RCC 7860 (cell line): ENCODE measurements around the gene SPARC.

Source experiments
- DNase-seq: peaks from one replicate; pipeline ENCODE4 v3.0.0-alpha.2; 2015; ENCODE audit warnings: low spot score
- FAIRE-seq: peaks from 2 replicates; lab custom pipeline; 2012; peaks lifted over from hg19 to GRCh38; lab: Jason Lieb, UNC

SPARC gene

DNA sequence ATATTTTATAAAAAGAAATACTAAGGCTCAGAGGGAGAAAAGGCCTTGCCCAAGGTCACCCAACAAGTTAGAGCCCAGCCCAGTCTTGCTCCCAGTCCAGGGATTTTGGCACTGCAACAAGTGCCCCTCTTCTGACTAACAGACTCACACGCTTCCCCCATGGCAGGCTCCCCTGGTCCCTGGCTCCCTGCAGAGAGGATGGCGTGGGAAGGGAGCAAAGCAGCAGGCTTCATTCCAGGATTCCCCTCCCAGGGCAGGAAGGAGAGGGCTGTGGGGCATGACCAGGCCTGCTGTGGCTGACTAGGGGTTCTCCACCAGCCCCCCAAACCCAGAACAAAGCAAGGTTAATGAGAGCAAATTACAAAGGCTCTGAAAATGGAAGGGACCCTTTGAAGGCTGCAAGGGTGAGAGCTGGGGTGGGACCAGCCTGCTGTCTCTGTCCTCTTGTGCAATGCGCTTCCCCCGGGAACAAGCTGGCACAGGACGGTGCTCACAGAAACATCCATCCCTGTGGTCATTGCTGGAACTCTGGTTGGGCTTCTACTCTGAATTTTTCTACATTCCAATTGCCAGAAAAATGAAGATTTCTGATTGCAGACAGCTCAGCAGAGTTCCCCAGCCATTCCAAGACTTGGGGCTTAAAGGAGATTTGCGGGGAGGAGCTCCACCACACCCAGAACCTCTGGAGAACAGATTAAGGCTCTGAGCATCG is 58.4 kb downstream of the SPARC start:
- DNase-seq (no peak), FAIRE-seq (no peak)

DNA sequence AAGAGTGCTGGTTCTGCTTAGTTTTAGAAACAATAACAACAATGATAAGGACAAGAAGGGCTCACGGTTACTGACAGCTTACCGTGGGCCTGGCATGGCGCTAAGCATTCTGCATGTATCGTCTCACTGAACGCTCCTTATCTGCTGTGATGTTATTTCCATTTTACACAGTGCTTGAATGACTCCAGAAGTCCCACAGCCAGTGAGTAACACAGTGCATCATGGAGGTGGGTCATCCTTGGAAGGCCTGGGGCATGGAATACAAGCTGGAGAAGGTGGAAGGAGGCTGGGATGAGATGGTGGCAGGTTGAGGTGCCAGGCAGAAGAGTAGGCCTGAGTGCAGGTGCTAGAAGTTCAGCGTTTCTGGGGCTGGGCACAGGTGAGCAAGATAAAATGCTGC is 59.1 kb downstream of the SPARC start:
- DNase-seq (no peak), FAIRE-seq (no peak)

DNA sequence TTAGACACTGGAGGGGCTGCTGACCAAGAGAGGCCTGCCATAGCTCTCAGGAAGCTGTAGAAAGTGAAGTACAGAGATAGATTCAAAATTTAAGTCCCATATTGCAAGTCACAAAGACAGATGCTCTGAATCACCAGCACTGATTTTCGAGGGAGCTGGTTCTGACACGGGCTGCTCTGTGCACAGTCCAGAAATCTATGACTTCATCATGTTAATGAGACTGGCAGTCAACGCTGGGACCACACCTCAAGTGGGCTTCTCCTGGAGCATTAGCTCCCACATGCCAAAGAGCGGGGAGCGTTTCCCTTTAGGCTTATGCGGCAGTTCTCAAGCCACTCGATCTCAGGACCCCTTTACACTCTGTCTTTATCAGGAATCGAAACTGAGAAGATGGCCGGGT is 61.4 kb downstream of the SPARC start:
- FAIRE-seq (no peak), DNase-seq (no peak)

DNA sequence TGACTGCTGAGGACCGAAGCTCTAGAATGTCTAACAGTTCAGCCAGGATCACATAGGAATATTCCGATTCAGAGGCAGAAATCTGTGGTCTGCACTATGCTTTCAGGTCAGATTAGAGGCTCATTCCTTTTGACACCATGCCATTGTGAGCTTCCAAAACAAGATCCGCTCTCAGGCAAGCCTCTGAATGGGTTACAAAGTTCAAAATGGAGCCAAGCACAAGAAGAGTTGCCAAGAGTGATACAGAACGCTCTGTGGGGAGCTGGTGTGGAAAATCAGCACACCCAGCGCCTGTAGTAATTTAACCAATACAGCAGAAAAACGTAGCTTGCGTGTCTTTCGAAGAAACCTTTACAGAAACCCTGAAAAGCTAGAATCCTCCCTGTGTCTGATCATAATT is 62.2 kb downstream of the SPARC start:
- FAIRE-seq (no peak), DNase-seq (no peak)

DNA sequence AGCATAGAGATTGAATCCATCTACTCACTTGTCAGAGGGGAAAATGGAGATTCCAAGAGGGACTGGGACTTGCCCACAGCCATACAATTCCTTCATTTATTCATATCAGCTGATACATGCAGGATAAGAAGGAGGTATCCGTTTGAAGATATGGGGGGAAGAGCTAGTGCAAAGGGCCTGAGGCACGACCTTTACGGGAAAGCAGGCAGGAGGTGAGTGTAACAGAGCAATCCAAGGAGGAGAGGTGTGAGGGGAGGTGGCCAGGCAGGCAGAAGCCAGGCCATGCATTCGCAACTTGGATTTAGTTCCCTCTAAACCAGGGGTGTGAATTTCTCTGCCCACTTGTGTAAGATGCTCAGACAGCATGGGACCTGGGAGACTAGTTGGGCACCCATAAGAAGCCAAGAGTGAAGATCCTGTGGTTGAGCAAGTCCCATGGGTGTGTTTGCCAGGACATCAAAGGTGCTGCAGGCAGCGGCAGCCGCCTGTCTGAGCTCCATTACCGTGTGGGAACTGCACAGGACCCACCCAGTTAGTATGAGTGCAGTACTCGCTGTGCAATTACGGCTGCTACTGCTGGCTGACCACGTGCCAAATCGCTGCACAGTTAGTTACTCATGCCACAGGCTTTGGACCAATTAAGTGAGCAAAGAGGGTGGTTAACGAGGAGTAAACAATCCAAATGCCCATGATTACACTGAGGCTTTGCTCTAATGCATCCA is 64.2 kb downstream of the SPARC start:
- no peak for DNase-seq
- FAIRE-seq = no peak

DNA sequence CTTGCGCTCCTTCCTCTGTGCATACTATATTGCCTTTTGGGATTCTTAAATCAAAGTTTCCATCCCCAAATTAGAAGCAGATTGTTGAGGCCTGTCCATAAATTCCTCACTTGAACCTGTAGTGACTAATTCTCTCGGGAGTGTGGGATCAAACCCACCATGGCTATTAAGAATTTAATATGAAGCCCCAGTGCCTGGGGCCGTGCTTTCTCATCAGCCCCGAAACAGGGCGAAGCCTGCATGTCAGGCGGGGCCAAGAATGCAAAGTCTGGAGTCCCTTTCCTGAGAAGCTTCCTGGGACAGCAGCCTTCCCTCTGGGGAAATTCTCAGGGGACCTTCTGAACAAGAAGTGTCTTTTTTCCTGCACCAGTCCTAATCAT is 66.3 kb downstream of the SPARC start:
- FAIRE-seq (no peak), DNase-seq (no peak)

DNA sequence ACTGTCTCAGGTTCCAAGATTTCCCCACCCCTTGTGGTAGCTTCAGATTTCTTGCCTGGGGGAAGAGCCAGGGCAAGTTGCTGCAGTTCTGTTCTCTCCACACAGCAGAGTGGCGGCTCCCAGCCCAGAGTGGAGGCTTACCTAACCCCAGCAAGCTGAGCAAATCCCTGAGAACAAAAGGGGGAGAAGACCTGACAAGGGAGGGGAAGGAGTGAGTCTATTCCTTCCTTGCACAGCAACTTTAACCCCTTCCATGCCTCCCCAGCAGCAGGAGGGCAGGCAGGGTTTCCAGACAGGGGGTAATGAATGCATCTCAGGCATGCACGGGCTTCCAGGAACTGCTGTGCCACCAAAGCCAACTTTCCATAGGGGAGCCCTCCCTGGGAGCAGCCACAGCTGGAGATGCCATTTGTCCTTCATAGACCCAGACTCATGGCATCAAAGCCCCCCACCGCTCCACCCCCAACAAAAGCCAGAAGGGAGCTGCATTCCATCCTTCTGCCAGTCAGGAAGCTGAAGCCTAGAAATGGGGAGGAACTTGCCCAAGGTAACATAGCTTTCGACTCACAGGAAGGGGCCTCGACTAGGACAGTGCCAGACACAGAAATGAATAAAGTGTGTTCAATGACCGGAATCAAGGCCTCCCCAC is 66.8 kb downstream of the SPARC start:
- DNase-seq (no peak), FAIRE-seq (no peak)

DNA sequence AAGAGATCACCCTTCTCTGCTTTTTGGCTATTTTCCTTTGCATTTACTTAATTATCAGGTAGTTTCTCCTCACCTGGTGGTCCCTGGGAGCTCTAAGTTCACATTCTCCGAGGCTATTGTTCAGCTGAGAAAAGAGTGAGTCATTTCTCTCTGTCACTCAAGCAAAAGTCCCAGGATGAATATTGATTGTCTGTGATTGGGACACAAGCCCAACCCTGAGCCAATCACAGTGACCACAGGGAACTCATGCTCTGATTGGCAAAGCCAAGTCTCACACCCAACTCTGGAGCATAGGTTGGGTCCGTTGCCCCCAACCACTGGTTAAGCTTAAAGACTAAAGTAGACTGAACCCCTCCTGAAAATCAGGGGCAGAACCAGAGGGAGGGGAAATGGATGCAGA is 67.8 kb downstream of the SPARC start:
- DNase-seq (no peak), FAIRE-seq (no peak)

DNA sequence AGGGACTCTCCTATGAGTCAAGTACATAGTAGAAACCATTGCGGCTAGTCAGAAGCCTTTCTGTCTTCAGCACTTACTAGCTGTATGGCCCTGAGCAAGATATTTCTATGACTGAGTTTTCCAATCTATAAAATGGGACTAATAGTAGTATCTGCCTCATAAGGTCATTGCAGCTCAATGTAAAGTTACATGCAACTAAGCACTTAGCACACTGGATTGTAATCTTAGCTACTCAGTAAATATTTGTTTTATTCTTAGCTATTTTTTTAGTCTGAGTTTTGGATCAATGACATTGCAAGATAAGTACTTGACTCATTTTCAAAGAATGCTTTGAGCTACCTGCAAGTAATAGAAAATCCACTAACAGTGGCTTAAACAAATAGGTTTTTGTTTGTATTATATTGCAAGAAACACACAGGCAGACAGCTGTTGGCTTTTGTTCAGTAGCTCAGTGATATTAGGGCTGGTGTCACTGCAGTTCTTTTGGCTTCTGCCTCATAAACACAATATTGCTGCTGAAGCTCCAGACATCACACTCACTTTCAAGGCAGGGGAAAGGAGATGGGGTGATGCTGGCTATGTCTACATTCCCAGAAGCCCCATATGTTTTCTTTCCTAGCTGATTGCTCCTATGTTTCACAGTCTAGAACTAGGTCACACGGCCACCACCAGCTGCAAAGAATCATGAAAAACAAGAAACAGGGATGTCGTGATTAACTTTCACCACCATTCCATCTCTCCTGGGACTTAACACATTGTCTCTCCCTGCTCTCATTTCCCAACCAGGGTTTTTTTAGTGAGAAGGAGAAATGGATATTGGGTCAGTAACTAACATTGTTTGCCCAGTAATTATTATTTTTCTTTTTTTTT is 68.6 kb downstream of the SPARC start:
- FAIRE-seq (no peak), DNase-seq (no peak)

DNA sequence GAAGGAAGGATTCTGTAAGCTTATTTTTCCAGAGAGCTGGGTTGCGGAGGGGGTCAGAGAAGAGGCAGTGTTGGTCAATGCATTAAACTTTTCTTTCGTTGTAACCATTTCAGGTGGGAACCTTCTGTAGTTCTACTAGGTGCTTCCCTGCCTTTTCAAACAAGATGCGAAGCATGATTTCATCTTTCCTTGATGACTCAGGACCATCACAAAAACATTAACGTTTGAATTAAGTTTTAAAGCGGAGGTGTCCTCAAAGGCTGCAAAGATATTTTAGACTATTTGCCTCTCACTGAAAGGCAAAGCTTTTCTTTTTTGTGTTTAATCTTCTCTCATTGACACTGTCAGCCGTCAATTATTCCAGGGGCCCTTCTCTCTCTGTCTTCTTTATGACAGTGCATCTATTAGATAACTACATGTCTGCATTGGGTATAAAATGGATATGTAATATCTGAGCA is 69.3 kb downstream of the SPARC start:
- DNase-seq (no peak), FAIRE-seq (no peak)

DNA sequence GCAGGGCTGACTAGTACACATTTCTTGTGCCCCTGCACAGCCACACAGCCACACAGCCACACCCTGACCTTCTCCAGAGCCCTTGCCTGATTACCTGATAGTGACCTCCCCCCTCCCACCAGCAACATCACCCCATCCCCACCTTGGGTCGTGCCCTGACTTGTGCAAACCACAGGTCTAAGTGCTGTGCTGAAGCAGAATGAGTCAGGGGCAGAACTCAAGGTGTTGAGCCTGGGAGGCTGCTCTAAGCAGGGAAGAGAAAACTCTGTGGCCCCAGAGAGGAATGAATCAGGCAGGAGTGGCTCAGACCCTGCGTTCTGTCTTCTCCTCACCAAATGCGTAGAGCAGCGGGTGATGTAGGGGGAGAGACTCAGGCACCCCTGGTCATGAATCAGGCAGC is 71.3 kb downstream of the SPARC start:
- no peak for FAIRE-seq
- no peak for DNase-seq

DNA sequence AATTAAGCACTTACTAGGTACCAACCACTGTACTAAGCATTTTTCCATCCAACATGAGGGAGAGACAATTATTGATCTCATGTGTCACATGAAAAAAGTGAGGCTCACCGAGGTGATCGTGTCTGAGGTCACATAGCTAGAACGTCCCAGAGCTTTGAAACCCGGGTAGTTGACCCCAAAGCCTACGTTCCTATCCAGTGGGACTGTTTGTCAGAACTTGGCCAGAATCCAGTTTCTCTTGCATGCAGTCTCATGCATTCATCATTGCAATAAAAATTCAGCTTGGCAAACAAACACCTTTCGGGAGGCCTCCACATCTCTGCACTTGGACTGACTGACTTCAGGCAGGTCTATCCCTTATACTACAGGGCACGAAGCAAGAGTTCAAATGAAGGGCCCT is 72.2 kb downstream of the SPARC start:
- FAIRE-seq = no peak
- no peak for DNase-seq

DNA sequence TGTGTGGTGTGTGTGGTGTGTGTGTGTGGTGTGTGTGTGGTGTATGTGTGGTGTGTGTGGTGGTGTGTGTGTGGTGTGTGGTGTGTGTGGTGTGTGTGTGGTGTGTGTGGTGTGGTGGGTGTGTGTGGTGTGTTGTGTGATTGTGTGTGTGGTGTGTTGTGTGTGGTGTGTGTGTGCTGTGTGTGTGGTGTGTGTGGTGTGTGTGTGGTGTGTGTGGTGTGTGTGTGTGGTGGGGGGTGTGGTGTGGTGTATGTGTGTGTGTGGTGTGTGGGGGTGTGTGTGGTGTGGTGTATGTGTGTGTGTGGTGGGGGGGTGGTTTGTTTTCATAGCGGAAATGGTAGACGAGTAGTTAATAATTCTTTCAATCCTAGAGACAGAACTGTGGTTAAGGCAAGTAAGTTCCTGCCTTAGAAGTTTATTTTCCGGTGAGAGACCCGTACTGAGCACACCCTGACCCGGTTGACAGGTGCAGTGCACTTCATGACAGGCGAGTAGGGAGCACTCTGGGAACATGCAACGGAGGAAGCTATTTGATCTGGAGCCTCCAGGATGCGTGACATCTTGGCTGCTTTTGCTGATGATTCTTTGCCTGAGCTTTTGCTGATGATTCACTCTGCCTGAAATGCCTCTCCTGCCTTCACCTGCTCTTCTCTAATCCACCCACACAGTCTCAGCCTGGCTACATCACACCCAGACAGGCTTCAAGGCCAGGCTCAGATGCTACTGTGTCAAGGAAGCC is 73.9 kb downstream of the SPARC start:
- DNase-seq (peak; percentile 46), FAIRE-seq (no peak)

DNA sequence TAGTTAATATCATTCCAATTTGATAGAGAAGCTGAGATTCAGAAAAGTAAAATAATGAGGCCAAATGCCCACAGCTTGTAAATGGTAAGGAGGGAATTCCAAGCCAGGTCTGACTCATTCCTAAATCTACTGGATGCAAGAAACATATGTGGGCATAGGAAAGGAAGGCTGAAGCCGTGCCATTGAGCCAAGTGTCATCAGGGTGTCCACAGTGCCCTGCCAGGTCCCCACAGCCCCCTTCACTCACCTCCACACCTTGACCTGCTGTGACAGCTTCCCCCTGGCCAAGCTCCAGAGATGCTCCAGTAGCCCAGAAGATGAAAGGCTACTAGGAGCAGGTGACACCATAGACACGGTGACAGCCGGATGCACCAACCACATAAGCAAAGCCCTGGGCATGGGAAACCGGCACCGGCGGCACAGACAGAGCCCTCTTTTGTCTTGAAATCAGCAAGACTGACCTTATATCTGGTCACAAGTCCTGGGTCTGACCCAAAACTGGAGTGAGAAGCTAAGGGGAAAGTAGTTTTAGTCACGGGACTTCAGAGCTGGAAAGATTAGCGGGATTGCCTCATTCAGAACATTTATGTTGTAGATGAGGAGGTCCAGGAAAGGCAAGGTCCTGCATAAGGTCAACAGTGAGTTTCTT is 75.5 kb downstream of the SPARC start:
- no peak for FAIRE-seq

More for the DNA sequence above, 75.5 kb downstream of the SPARC start:
- no peak for DNase-seq
